NCI-H2029 treated with DMSO at 0.1 percent for 48 hours (cell line): ENCODE results near the gene C1orf21.
"Not testable (repeated sequence)": the region's sequence is repeated elsewhere in the genome, so short reads cannot be mapped to it uniquely, and the experiment has no call there.

Experiments
- DNase-seq: peaks from one replicate; lab custom pipeline; 2025; lab: John Stamatoyannopoulos, UW

Gene C1orf21, protein sequence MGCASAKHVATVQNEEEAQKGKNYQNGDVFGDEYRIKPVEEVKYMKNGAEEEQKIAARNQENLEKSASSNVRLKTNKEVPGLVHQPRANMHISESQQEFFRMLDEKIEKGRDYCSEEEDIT

DNA sequence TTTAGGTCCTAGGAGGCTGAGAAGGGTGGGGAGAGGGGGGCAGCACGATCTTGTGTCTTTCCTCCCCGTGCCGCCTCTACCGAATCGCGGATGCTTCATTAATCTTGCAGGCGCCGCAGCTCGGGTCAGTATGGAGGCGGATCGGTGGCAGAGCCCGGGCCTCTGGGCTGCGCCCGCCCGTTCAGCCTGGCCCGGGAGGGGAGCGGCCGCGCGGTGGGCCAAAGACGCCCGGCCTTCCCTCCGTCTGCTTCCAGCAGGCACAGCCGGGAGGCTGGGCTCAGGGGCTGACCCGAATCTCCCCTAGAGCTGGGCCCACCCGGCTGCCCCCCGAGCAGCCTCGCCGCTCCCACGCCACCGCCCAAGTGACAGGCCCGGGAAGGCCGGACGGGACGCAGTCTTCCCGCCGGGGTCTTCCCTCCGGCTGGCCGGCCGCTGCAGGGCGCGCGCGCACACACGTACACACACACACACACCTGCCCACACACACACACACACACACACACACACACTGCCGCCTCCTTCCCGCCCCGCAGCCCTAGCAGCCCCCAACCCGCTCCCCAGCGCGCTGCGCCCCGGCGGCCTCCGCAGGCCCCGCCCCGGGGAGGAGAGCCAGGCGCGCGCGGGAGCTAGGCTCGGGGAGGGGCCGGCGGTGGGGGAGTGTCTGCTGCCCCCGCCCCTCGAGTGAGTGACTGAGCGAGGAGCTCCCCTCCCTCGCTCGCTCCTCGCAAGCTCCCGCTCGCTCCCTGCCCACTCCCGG lies at the start of gene C1orf21:
Gene C1orf21 (plus strand): TSS at position 718 of the 757 bp plus-strand sequence. CDS start 90,481 bp downstream, outside the sequence.
- no peak for DNase-seq

- DNase-seq, result not testable (repeated sequence)
Measured at GRCh38 chr1:184337865-184338264, 49.0 kb upstream of the C1orf21 start.

- DNase-seq, result no peak
Measured at GRCh38 chr1:184340984-184341383, 45.8 kb upstream of the C1orf21 start.

DNA sequence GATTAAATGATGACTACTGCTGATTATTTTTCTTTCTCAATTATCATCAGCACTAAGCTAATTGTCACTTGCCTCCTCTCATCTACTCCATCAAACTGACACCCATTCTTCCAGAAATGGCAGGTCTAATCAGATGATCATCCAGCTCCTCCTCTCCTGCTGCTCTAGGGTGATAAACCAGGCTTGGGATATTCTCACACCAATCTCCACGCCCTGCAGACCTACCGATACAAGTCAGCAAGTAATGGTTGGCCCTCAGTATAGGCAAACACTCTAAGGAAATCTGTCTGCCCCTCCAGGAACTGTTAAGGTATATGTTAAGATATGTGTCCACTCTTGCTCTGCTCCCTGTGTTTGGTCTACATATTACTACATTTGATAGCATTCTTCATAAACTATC lies 36.3 kb upstream of the C1orf21 start:
- DNase-seq, result no peak

DNA sequence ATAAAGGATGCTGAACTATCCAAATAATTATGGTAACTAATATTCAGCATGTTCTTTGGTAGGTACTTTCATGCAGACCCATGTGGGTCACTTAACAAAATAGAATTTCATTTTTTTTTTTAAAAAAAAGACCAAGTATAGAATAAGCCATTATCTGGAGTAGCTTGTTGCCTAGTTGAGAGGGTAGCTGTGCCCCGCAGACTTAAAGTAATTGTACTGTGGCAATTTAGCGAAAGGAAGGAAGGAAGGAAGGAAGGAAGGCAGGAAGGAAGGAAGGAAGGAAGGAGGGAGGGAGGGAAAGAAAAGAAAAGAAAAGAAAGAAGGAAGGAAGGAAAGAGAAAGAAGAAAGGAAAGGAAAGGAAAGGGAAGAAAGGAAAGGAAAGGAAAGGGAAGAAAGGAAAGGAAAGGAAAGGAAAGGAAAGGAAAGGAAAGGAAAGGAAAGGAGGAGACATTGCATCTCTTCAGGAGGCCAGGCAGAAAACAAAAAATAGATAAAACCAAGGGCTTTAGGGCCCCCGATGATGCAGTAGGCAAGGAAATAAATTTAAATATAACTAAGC lies 35.3 kb upstream of the C1orf21 start:
- no peak for DNase-seq

- no peak for DNase-seq
Measured at GRCh38 chr1:184352776-184353175, 34.1 kb upstream of the C1orf21 start.

GRCh38 chr1:184354719-184355118 lies 32.1 kb upstream of the C1orf21 start:
- DNase-seq, result no peak

DNA sequence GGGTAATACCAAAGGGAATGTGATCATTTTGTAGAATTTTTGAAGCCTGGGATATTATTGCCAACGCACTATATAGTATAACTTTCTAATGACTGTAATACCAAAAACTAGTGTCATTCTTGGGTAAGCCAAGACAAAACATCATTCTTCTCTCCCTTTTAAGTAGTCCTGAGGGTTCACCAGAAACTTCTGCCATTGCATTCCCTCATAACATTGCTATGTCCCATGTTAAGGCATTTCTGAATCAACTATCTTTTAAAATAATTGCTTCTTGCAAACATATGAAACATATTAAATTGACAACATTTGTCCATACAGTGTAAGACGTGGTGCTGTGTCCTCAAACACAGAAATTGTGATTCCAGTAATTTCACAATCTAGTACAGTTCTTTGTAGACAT lies 29.9 kb upstream of the C1orf21 start:
- no peak for DNase-seq

DNA sequence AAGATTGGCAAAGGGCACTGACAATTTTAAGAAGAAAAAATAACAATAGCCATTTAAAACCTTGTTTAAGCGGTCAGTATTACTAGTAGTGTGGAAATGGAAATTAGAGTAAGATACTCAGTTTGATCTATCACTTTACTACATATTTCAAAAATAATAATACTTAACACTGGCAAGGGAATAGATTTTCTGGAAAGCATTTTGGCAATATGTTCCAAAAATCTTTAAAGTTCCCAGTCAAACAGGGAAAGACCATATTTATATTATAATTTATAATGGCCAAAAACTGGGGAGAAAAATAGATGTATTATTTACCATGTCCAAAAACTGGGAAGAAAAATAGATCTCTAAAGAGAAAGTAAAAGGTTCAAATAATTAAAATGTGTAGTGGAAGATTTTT lies 28.6 kb upstream of the C1orf21 start:
- no peak for DNase-seq

- DNase-seq, result no peak
Measured at GRCh38 chr1:184359909-184360308, 26.9 kb upstream of the C1orf21 start.

- no peak for DNase-seq
Measured at GRCh38 chr1:184362876-184363275, 24.0 kb upstream of the C1orf21 start.

- DNase-seq, result no peak
Measured at GRCh38 chr1:184365699-184366098, 21.1 kb upstream of the C1orf21 start.

GRCh38 chr1:184366997-184367396 lies 19.8 kb upstream of the C1orf21 start:
- DNase-seq, result no peak

DNA sequence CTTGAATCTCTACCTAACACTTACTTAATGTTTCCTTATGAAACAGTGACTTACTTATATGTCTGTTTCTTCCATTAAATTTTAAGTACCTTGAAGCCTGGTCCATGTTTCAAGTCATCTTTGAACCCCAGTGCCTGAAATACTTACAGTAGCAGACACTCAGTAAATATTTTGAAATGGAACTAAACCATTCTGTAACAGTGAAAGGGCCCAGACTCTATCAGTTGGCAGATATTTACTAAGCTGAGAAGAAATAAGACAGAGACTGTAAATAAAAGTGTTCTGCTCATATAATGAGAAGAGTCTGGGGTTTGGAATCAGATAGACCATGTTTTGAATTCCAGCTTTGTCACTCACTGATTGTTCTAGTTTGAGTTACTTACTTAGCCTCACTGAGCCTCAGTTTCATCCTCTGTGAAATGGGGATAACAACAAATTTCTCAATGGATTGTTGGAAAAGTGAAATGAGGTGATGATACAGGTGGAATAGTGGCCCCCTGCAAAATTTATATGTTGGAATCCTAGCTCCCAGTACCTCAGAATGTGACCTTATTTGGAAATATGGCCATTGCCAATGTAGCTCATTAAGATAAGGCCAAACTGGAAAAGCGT lies 19.3 kb upstream of the C1orf21 start:
- DNase-seq, result no peak

- no peak for DNase-seq
Measured at GRCh38 chr1:184368354-184368753, 18.5 kb upstream of the C1orf21 start.

GRCh38 chr1:184370850-184371249 lies 16.0 kb upstream of the C1orf21 start:
- DNase-seq, result no peak

GRCh38 chr1:184373155-184373554 lies 13.7 kb upstream of the C1orf21 start:
- DNase-seq, result no peak

DNA sequence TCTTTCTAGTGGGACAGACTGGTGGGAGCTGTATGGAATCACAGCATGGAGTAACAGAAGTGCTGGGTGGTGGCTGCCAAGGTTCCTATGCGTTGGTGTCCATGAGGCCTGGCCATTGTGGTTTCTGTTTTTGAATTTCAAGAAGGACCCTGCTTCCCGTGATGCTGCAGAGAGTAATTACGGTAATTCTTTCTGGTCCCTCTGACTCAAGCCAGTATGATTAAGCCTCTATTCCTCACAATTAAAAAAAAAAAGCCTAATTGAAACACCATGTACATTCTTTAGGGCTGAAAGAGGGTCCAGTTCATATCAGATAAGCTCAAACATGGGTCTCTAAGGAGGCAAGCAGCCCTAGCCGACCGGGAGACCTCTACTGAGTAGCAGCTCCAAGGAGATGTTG lies 10.5 kb upstream of the C1orf21 start:
- DNase-seq, result no peak

- no peak for DNase-seq
Measured at GRCh38 chr1:184379111-184379752, 7.6 kb upstream of the C1orf21 start.

GRCh38 chr1:184380468-184380867 lies 6.4 kb upstream of the C1orf21 start:
- no peak for DNase-seq

GRCh38 chr1:184383772-184384323 lies 3.0 kb upstream of the C1orf21 start:
- no peak for DNase-seq

DNA sequence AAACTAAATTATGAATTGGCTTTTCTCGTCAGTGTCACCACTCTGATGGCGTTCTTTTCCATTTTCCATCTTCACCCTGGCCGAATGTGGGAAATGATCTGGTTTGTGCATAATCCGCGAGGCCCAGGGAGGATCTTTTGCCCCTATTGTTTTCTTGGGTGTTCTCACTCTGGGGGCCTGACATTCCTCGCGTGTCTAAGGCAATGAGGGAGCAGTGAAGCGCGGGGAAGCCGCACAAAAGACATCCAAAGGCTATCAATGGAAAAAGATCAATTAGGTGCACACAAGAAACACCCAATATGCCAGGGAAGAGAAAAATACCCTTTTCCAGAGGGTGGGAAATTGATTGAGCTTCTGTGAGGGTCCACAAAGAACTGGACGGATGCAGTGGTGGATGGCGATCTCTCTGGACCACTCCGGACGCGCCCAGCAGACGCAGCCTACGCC lies 941 bp upstream of the C1orf21 start:
- no peak for DNase-seq
